COLO668 (cell line): Measurements from ENCODE around the gene DCLRE1B.

Source experiments
- DNase-seq: peaks from one replicate; lab custom pipeline; 2025; ENCODE audit not compliant: unreplicated experiment; lab: John Stamatoyannopoulos, UW

Gene DCLRE1B

DNA sequence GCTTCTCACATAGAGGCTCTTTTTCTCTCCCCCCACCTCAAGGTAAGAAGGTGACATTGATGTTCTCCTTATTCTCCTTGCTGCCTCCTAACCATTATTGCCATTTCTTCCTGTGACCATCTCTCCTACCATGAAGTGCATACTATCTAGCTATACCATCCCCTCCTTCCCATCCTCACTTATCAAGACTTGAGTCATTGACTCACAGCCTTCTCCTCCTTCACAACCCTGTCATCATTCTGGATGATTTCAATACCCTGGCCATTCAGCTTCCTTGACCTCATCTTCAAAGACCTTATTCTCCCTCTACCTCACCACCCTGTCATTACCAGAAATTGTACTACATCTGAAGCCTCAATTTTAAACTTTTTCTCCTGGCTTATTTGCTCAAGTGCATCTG, 13.1 kb downstream of the DCLRE1B start:
- no peak for DNase-seq

GRCh38 chr1:113922957-113923356, 17.8 kb downstream of the DCLRE1B start:
- no peak for DNase-seq

DNA sequence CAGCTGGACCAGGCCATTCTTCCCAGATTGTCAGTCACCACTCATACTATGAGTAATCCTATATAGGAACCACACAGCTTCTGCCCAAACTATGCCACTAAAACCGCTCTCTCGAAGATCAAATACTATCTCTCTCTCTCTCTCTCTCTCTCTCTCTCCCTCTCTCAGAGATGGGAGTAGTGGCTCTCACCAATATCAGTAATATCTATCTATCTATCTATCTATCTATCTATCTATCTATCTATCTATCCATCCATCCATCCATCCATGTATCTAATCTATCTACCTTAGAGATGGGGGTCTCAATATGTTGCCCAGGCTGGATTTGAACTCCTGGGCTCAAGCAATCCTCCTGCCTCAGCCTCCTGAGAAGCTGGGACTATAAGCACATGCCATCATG, 19.3 kb downstream of the DCLRE1B start:
- DNase-seq = no peak

- DNase-seq = no peak
These were observed 23.2 kb downstream of the DCLRE1B start for GRCh38 chr1:113928187-113928930.

DNA sequence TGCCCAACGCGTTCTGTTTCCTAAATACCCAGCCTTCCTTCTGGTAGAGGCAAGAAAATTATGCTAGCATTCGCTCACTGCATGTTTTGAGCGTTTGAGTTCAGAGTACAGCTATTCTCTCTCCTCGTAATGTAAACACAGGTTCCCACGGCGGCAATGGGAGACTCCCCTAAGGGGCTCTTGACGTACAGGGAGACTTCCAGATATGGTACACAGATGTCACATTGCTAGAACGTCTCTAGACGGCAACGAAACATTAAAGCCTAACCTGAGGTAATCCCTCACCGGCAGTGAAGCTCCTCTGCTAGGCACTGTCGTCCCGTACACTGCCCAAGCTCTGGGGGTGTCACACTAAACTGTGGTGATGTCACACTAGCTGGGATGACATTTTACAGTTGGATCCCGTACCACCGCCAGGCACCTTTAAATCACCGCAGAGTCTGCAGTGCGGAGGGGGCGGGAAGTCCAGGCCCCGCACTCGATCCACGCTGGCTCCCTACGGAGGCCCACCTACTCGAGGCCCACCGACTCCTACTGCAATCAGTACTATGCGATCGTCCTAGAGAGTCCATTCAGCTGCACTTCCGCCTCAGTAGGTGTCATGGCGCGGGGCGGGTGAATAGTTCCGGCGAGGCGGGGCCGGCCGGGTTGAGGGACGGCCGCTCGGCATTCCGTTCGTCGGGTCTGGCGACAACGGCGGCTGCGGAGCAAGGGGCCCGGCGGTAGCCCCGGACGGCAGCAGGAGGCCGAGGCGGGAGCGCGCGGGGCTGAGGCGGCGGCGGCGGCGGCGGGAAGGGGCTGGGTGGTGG, 24.0 kb downstream of the DCLRE1B start, which contains the start of gene HIPK1:
HIPK1 (plus strand) TSS at position 384 of the 809 bp plus-strand sequence.
- DNase-seq = peak; percentile 98

DNA sequence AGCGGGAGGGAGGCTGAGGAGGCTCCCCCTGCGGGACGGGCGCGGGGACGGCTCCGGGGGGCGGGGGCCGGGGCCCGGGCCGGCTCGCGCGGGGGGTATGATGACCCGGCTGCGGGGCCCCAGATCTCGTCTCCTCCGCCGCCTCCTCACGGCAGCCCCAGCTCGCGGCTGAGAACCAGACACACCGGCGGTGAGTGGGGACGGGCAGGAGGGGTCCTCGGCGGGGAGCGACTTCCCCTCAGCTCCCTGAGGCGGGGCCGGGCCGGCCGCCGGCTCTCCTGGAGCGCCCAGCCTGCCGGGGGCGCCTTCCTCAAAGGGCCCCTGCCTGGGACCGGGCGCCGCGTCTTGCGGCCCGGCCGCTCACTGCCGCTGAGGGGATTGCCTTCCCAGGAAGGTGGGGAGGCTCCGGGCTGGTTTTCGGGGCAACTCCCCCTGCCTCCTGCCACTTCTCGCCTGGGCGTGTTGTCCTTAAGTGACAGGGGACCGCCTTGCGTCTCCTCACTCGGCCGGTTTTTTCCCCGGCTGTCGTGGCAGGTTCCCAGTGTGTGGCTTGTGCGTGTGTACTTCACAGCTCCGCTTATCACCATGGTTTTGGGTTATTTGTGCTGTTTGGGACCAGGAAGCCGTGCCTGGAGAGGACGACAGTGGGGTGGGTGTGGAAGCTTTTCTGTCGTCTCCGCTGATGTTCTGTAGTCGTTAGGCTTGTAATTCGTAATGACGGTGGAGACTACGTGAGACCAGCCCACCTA, 24.8 kb downstream of the DCLRE1B start:
- DNase-seq = peak; percentile 66

DNA sequence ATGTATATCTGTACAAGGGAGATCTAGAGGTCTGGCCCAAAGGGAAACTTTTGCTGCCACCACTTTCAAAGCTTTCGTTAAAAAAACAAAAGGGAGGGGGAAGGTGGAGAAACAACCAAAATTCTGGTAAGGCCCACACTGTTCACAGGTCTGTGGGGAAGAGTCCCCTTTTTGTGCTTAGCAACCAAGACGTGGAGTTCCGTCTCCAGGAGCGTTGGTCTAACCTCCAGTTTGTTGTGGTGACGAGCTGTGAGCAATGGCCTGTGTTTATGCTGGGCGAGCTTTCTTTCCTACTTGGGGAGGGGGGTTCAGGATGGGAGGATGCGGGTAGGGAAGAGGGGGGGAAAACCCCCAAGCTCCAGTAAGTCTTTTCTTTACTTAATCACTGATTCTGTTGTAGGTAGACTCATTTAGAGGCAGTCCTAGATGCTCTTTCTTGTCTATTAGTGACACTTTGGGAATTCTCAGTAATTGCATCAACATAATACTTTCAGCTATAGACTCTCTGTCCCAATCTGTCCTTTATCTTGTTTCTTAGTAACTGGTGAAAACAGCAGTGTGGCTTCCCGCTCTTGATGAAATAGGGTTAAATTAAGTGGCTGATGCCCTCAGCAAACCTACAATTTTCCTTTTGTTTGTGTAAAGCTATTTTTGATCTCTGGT, 25.5 kb downstream of the DCLRE1B start:
- DNase-seq = peak; percentile 20

- DNase-seq = no peak
These were observed 26.3 kb downstream of the DCLRE1B start for GRCh38 chr1:113931451-113931851.

DNA sequence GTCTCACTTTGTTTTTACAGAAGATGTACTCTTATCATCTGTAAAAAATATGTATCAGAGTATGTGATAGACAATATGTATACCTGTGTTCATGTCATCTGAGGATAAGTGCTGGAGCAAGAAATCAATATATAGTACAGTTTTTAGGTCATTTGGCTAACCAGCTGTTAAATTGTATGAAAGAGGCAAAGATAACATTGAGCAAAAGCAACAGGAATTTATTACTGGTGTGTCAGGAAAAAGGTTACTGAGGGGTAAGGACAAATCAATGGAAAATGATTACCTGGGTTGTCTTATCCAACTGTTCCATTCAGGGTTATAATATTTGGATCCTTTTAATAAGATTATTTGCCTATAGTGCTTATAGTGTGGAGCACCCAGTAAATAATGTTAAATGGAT, 28.9 kb downstream of the DCLRE1B start:
- DNase-seq = no peak

- DNase-seq = no peak
These were observed 29.5 kb downstream of the DCLRE1B start for GRCh38 chr1:113934511-113935055.

- no peak for DNase-seq
These were observed 30.1 kb downstream of the DCLRE1B start for GRCh38 chr1:113935176-113935575.

GRCh38 chr1:113935970-113936369, 30.8 kb downstream of the DCLRE1B start:
- DNase-seq = no peak

DNA sequence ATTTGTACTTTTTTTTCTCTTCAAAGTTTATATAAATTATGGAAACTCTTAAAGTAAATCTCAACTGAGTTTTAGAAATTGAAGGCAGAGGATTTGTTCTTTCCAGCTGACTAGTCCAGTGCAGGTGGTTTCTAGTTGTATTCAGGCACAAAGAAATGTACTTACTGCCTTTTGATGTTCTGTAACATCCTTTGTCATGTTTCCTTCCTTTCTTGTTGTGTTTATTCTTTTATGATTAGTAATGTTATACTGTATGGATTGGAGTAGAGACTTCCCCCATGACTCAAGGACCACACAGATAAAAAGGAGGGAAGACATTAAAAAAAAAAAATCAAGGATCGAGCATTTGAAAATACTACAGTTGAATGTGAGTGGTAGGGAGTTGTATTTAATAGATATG, 32.0 kb downstream of the DCLRE1B start:
- no peak for DNase-seq

DNA sequence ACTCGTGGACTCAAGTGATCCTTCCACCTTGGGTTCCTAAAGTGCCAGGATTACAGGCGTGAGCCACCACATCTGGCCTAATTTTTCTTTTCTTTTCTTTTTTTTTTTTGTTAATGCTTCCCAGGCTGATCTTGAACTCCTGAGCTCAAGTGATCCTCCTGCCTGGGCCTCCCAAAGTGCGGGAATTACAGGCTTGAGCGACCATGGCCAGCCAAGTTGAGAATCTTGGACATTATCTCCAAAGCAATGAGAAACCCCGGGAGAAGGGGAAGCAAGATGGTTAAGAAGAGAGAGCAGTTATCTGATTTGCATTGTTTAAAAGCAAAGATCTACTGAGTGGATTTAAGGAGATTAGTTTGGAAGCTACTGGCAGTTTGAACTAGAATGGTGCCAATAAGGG, 33.1 kb downstream of the DCLRE1B start:
- no peak for DNase-seq

DNA sequence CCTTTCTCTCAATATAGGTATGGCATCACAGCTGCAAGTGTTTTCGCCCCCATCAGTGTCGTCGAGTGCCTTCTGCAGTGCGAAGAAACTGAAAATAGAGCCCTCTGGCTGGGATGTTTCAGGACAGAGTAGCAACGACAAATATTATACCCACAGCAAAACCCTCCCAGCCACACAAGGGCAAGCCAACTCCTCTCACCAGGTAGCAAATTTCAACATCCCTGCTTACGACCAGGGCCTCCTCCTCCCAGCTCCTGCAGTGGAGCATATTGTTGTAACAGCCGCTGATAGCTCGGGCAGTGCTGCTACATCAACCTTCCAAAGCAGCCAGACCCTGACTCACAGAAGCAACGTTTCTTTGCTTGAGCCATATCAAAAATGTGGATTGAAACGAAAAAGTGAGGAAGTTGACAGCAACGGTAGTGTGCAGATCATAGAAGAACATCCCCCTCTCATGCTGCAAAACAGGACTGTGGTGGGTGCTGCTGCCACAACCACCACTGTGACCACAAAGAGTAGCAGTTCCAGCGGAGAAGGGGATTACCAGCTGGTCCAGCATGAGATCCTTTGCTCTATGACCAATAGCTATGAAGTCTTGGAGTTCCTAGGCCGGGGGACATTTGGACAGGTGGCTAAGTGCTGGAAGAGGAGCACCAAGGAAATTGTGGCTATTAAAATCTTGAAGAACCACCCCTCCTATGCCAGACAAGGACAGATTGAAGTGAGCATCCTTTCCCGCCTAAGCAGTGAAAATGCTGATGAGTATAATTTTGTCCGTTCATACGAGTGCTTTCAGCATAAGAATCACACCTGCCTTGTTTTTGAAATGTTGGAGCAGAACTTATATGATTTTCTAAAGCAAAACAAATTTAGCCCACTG, 35.5 kb downstream of the DCLRE1B start:
- no peak for DNase-seq

DNA sequence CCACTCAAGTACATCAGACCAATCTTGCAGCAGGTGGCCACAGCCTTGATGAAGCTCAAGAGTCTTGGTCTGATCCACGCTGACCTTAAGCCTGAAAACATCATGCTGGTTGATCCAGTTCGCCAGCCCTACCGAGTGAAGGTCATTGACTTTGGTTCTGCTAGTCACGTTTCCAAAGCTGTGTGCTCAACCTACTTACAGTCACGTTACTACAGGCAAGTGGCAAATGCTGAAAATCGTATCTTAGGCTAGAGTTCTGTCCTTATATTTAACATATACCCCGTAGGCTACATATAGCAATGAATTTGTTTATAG, 36.1 kb downstream of the DCLRE1B start:
- no peak for DNase-seq

GRCh38 chr1:113942527-113942926, 37.4 kb downstream of the DCLRE1B start:
- no peak for DNase-seq

DNA sequence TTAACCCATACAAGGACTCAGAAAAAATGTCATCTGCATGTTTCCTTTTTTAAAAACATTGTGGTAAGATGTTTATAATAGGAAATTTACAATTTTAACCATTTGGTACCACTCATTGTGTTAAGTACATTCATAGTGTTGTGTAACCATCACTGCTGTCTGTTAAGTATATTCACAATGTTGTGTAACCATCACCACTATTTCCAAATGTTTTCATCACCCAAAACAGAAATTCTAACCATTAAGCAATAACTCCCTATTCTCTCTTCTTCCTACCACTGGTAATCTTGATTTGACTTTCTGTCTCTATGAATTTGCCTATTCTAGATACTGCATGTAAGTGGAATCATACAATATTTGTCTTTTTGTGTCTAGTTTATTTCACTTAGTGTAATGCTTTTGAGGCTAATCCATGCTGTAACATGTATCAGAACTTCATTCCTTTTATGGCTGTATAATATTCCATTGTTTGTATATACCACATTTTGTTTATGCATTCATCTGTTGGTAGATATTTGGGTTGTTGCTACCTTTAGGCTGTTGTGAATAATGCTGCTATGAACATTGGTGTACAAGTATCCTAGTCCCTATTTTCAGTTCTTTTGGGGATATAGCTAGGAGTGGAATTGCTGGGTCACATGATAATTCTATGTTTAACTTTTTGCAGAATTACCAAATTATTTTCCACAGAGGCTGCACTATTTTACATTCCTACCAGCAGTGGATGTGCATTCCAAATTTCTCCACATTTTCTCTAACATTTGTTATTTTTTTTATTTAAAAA, 38.1 kb downstream of the DCLRE1B start:
- no peak for DNase-seq

GRCh38 chr1:113945329-113945728, 40.2 kb downstream of the DCLRE1B start:
- no peak for DNase-seq
